HUES48 (cell line): ENCODE measurements around the gene MMAB.

Source experiments
- H3K27ac ChIP-seq: one replicate; pipeline ENCODE4 v1.7.0; 2013; ENCODE audit warnings: low read depth, low read length, inconsistent platforms
- H3K27me3 ChIP-seq: 2 replicates; pipeline ENCODE4 v1.6.1; 2013; ENCODE audit warnings: mild to moderate bottlenecking, low read length; ENCODE audit not compliant: control insufficient read depth, insufficient read depth
- H3K36me3 ChIP-seq: 2 replicates; pipeline ENCODE4 v1.6.1; 2013; ENCODE audit warnings: low read length; ENCODE audit not compliant: control insufficient read depth, insufficient read depth
- H3K4me1 ChIP-seq: 2 replicates; pipeline ENCODE4 v1.6.1; 2013; ENCODE audit warnings: mild to moderate bottlenecking, low read length; ENCODE audit not compliant: control insufficient read depth, insufficient read depth
- H3K4me3 ChIP-seq: 2 replicates; pipeline ENCODE4 v1.5.1; 2013; ENCODE audit warnings: mild to moderate bottlenecking, low read depth, low read length
- H3K9ac ChIP-seq: 2 replicates; pipeline ENCODE4 v1.6.1; 2013; ENCODE audit warnings: mild to moderate bottlenecking, low read depth, low read length, moderate library complexity
- H3K9me3 ChIP-seq: 2 replicates; pipeline ENCODE4 v1.6.1; 2013; ENCODE audit warnings: low read length; ENCODE audit not compliant: control insufficient read depth, insufficient read depth

Gene MMAB

DNA sequence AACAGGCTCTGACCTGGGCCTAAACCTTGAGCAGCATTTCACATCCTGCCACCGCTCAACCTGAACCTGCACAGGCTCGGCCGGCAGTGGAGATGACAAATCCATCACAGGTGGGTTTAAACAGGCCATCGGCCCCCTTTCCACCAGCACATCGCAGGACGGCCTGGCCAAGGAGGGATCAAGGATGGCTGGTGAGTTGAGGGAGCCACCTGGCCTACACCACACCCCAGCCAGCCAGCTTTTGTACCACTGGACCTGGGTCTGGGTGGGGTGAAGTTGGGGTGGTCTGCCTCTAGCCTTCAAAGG lies 14.2 kb downstream of the MMAB start:
- H3K9ac ChIP-seq = no peak overlapping the region
- H3K4me1 ChIP-seq = no peaks in the 10 kb centered on the region
- no peaks in the 10 kb centered on the region for H3K27me3 ChIP-seq
- H3K9me3 ChIP-seq = no peaks in the 10 kb centered on the region
- no peak overlapping the region for H3K27ac ChIP-seq
- 0 out of 2 replicates have a peak, but pooled peaks cover 9% of the 10 kb centered on the region for H3K36me3 ChIP-seq
- H3K4me3 ChIP-seq = no peak overlapping the region

DNA sequence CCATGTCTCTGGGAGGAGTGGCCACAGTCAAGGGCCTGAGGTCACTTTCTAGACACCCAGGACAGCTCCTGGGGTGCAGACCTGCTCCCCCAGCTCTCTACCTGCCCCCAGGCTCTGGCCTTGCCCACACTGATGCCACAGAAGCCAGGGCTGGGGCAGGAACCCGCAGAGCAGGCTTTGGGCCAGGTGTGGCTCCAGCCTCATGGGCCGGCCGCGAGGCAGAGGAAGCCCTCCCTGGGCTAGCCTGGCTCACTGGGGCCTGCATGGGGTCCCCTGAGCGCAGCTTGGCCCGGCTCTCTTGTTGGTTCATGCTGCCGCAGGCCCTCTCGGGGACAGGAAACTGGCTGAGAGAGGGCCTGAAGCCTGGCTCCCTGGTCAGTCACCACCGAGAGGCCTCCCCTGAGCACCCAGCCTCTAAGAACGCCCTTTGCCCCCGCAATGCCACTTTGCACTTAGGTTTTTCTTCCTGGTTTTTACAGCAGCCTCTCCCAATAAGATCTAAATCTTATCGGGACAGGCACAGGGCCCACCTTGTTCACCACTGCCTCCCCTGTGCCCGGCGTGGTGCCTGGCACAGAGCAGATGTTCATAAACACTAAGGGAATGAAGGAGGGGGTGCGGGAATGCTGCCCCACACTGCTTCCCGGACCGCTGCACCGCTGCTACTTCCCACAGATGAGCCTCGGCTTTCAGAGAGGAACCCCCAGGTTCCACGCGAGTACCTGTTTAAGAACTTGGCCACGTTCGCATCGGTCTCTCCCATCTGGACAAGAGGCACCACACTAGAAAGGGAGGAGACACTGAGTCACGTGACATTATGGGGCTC lies 14.7 kb downstream of the MMAB start:
- Histone ChIP-seq H3K27me3 (no peaks in the 10 kb centered on the region), H3K9ac (no peak overlapping the region), H3K4me1 (no peaks in the 10 kb centered on the region), H3K9me3 (no peaks in the 10 kb centered on the region), H3K27ac (no peak overlapping the region), H3K4me3 (no peak overlapping the region), H3K36me3 (0 out of 2 replicates have a peak, but pooled peaks cover 4% of the 10 kb centered on the region)

DNA sequence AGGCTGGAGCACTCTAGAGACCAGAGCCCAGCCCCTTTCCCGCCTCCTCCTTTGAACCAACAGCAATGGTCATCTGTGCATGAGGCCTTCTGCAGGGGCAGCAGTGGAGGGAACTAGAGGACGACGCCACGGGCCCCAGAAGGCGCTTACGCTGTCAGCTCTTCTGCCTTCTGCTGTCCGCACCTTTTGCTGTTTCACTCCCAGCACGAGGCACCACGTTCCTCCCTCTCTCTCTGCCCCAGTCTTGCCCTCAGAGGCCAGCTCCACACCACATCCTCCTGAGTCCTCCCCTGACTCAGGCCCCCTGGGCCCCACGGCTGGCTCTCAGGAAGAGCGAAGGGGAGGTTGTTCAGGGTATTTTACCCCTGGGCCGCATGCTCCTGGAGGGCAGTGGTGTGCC lies 15.5 kb downstream of the MMAB start:
- no peak overlapping the region for H3K9ac ChIP-seq
- H3K4me3 ChIP-seq = no peak overlapping the region
- H3K27me3 ChIP-seq = no peaks in the 10 kb centered on the region
- 0 out of 2 replicates have a peak, but pooled peaks cover 2% of the 10 kb centered on the region for H3K36me3 ChIP-seq
- H3K9me3 ChIP-seq = no peaks in the 10 kb centered on the region
- H3K27ac ChIP-seq = no peak overlapping the region
- no peaks in the 10 kb centered on the region for H3K4me1 ChIP-seq

DNA sequence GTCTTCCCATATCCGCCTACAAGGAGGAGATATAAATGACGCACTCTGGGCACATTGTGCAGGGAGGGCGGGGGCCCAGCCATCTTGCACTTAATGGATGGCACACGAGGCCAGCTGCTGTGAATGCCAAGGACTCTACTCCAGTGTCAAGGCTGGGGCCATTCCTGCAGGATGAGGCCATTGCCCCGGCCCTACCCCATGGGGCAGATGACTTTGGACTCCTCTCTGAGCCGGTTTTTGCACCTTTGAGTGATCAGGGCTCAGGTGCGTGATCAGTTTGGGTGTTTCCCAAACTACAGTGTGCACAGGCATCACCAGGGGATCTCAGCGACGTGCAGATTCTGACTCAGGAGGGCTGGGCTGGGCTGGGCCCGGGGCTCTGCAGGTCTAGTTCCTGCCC lies 16.1 kb downstream of the MMAB start:
- no peak overlapping the region for H3K9ac ChIP-seq
- H3K27me3 ChIP-seq = no peaks in the 10 kb centered on the region
- H3K4me3 ChIP-seq = no peak overlapping the region
- H3K27ac ChIP-seq = no peak overlapping the region
- H3K4me1 ChIP-seq = no peaks in the 10 kb centered on the region
- no peaks in the 10 kb centered on the region for H3K9me3 ChIP-seq
- no peaks in the 10 kb centered on the region for H3K36me3 ChIP-seq

DNA sequence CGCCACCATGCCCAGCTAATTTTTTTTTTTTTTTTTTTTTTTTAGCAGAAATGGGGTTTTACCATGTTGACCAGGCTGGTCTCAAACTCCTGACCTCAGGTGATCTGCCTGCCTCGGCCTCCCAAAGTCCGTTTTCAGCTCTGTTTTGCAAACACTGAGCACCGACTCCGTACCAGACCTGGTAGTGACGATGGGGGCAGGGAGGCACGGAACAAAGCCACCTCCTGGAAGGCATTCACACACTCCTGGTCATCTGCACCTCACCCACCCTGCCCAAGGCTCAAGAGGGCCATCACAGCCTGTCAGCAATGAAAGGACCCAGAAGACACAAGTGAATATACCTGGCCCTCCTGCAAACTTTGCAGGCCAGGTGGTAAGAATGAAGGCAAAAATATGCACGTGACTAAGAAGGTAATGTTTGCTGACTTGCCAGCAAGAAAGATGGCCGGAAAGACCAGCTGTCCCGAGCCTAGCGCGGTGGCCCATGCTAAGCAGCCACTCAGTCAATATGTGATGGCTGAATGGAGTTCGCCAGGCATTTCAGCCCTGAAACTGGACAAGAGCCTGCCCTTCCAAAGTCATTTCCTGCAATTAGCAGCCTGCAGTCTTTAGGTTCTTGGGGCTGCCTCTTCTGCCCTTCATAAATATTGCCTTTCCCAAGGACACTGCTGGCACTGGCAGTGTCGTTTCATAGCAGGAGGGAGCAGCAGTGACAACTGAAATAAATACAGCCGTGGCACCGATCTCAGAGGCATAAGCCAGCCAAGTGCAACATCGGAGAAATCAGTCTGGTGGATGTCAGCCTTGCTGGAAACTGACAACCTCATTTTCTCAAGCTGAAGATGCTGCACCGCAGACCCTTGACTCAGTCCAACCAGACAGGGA lies 17.6 kb downstream of the MMAB start:
- Histone ChIP-seq H3K4me1 (no peaks in the 10 kb centered on the region), H3K27ac (no peak overlapping the region), H3K9ac (no peak overlapping the region), H3K9me3 (no peaks in the 10 kb centered on the region), H3K27me3 (no peaks in the 10 kb centered on the region), H3K4me3 (no peak overlapping the region), H3K36me3 (no peaks in the 10 kb centered on the region)

DNA sequence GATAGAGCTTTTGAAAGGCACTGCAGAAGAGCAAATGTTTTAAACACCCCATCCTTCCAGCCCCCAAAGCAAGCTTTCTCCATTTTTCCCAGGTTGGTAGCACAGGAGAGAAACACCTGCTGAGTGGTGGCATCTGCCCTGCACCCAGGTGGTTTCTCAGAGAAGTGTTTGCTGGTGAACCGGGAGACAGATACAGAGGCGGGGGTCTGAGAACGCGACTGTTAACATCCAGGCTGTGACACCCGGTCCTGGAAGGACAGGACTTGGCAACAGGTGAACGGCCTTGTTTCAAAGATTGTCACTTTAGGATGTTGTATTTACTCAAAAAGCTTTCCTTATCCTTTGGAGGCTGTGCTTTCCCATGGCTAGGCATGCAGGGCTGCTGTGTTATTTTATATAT lies 18.5 kb downstream of the MMAB start:
- H3K9ac ChIP-seq = no peak overlapping the region
- H3K9me3 ChIP-seq = no peaks in the 10 kb centered on the region
- no peaks in the 10 kb centered on the region for H3K4me1 ChIP-seq
- H3K4me3 ChIP-seq = no peak overlapping the region
- H3K27ac ChIP-seq = no peak overlapping the region
- H3K36me3 ChIP-seq = no peaks in the 10 kb centered on the region
- no peaks in the 10 kb centered on the region for H3K27me3 ChIP-seq

DNA sequence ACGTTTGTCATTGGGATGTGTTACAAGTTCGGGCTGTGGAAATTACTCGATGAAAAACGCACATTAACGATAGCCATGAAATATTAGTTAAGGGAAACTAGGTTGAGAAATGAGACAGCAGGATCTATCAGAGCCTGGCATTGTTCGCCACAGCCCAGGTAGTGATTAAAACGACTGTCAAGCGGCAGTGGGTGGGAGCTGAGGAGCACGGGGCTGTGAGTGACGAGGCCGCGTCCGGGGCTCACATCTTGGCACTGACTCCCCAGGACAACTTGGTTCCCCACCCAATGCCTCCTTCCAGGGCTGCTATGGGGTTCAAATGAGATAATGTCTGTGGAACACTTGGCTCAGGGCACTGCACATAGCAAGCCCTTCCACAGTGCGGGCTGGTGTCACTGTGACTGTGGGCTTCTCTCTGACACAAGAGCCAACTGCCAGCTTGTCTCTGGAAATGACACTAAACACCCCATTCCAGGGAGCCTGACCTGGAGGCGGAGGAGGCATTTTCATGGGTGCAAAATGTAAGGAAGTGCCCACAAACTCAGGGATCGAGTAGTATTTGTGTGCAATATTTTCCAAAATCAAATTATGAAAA lies 19.3 kb downstream of the MMAB start:
- H3K4me3 ChIP-seq = no peak overlapping the region
- no peaks in the 10 kb centered on the region for H3K36me3 ChIP-seq
- no peaks in the 10 kb centered on the region for H3K4me1 ChIP-seq
- H3K9me3 ChIP-seq = no peaks in the 10 kb centered on the region
- no peak overlapping the region for H3K27ac ChIP-seq
- H3K9ac ChIP-seq = no peak overlapping the region
- H3K27me3 ChIP-seq = no peaks in the 10 kb centered on the region

DNA sequence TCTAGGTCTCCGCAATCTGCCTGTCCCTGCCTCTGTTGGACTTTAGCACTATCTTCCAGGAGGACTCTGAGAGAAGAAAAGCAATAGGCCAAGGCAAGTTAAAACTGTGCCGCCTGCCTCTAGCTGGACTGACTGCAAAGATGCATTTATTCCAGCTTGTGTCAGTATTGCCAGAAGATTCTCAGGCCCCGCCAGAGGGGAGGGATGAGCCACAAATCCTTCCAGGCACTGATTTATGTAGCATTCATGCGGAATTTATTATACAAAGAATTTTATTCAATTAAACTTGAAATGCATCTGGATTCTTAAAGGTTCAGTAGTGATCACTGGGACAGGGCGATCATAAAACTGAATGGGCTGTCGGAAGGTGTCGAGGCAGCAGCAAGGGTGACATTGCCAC lies 19.8 kb downstream of the MMAB start:
- H3K9ac ChIP-seq = no peak overlapping the region
- no peaks in the 10 kb centered on the region for H3K4me1 ChIP-seq
- no peak overlapping the region for H3K4me3 ChIP-seq
- H3K36me3 ChIP-seq = no peaks in the 10 kb centered on the region
- H3K9me3 ChIP-seq = no peaks in the 10 kb centered on the region
- H3K27ac ChIP-seq = no peak overlapping the region
- H3K27me3 ChIP-seq = no peaks in the 10 kb centered on the region

DNA sequence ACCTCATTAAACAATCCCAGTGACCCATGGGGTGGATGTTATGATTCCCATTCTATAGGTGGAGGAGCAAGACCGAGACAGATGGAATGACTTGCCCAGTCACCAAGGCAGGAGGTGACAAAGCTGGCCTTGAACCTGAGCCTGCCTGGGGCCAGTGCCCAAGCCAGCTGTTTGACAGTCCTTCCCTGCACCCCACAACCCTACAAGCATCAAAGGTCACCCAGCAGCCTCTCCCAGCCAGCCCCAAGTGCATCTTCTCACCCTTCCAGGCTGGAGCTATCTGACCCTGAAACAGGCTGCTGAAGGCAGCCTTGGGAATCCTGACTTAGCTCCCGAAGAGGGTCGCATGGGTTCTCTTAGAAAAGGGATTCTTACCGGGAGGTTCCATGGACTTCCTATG lies 20.3 kb downstream of the MMAB start:
- Histone ChIP-seq H3K27me3 (no peaks in the 10 kb centered on the region), H3K4me3 (no peak overlapping the region), H3K36me3 (no peaks in the 10 kb centered on the region), H3K9ac (no peak overlapping the region), H3K9me3 (no peaks in the 10 kb centered on the region), H3K27ac (no peak overlapping the region), H3K4me1 (no peaks in the 10 kb centered on the region)

DNA sequence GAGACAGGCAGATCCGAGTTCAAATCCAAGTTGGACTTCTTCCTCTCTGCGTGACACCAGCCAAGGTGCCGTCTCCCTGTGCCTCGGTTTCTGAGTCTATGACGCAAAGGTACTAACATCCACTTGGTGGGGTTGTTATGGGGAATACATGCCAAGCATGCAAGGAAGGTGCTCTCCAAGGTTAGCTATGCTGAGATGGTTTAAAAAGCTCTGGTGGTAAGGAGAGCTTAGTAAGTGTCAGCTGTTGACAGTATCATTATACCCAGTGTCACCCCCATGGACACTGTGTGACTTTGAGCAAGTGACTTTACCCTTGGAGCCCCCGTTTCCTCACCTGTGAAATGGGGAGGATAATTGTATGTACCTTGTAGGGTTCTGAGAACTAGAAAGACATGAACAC lies 22.2 kb downstream of the MMAB start:
- Histone ChIP-seq H3K4me1 (no peaks in the 10 kb centered on the region), H3K27me3 (no peaks in the 10 kb centered on the region), H3K4me3 (no peak overlapping the region), H3K9ac (no peak overlapping the region), H3K9me3 (no peaks in the 10 kb centered on the region), H3K36me3 (no peaks in the 10 kb centered on the region), H3K27ac (no peak overlapping the region)

DNA sequence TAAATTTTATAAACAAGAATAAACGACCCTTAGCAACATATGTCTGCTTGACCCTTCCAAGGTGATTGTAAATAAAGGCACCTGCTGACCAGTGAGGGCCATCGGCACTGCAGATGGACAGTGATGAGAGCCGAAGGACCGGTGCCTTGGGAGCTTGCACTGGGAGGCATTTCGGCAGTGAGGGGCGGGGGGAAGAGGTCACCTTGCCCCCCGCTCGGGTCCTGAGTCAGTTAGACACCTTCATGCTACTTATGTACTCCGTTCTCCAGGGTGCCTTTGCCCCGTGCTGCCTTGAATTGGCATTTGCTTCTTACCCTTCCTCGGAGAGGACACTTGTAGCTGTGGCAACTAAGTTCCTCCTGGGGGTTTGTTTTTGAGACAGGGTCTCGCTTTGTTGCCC lies 23.0 kb downstream of the MMAB start:
- H3K36me3 ChIP-seq = no peaks in the 10 kb centered on the region

More for the DNA sequence above, 23.0 kb downstream of the MMAB start:
- H3K27ac ChIP-seq = no peak overlapping the region
- no peaks in the 10 kb centered on the region for H3K9me3 ChIP-seq
- no peak overlapping the region for H3K9ac ChIP-seq
- no peak overlapping the region for H3K4me3 ChIP-seq
- no peaks in the 10 kb centered on the region for H3K4me1 ChIP-seq
- H3K27me3 ChIP-seq = no peaks in the 10 kb centered on the region
